ENCODE measurements around the gene CHST13.

CHST13 gene, protein sequence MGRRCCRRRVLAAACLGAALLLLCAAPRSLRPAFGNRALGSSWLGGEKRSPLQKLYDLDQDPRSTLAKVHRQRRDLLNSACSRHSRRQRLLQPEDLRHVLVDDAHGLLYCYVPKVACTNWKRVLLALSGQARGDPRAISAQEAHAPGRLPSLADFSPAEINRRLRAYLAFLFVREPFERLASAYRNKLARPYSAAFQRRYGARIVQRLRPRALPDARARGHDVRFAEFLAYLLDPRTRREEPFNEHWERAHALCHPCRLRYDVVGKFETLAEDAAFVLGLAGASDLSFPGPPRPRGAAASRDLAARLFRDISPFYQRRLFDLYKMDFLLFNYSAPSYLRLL

DNA sequence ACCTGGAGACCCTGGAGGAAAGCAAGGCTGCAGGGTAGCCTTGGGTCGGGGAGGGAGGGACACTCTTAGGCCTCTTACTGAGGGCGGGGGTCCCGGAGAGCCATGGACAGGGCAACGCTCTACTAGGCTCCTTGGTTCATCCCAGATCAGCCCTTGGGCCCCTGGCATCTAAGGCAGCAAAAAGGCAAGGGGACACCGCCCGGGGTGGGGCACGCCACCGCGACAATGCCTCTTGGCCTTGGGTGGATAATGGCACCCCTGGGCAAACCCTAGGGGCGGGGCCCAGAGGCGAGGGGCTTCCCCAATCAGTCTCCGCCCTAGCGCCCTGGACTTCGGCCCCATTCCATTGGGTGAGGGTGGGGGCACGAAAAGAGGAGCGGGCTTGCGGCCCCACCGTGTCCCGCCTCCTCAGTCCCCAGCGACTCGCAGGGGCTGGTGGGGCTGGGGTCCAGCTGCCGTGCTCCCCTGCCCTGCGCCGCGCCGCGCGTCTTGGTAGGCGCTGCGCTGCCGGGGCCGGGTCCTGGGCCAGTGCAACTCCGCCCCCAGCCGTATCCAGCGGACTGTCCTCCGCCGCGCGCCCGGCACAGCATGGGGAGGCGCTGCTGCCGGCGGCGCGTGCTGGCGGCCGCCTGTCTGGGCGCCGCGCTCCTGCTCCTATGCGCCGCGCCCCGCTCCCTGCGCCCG is at the start of gene CHST13:
CHST13 (plus strand) TSS at position 411 of the 684 bp plus-strand sequence; CDS start at position 589, 178 bp downstream.
- TF ChIP-seq, protein P1, sequence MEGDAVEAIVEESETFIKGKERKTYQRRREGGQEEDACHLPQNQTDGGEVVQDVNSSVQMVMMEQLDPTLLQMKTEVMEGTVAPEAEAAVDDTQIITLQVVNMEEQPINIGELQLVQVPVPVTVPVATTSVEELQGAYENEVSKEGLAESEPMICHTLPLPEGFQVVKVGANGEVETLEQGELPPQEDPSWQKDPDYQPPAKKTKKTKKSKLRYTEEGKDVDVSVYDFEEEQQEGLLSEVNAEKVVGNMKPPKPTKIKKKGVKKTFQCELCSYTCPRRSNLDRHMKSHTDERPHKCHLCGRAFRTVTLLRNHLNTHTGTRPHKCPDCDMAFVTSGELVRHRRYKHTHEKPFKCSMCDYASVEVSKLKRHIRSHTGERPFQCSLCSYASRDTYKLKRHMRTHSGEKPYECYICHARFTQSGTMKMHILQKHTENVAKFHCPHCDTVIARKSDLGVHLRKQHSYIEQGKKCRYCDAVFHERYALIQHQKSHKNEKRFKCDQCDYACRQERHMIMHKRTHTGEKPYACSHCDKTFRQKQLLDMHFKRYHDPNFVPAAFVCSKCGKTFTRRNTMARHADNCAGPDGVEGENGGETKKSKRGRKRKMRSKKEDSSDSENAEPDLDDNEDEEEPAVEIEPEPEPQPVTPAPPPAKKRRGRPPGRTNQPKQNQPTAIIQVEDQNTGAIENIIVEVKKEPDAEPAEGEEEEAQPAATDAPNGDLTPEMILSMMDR (IDR thresholded peaks at IDR 0.05; ENCODE audit: extremely low read depth, insufficient read depth, missing control alignments): no peak
- in situ Hi-C loops (cut with MboI; ENCODE audit: low pct_unique_long_range_greater_than_20kb, low sequenced_read_pairs, unreplicated experiment): no loop called here
- no peak for DNase-seq (ENCODE audit: low spot score)

GRCh38 chr3:126474498-126475412 is 49.2 kb upstream of the CHST13 start:
- peak; percentile 65 for DNase-seq (ENCODE audit: low spot score)
- TF ChIP-seq, protein P1 (IDR thresholded peaks at IDR 0.05; ENCODE audit: extremely low read depth, insufficient read depth, missing control alignments): no peak
- in situ Hi-C loops (cut with MboI; ENCODE audit: low pct_unique_long_range_greater_than_20kb, low sequenced_read_pairs, unreplicated experiment): no loop called here

GRCh38 chr3:126475413-126476114 is 48.4 kb upstream of the CHST13 start, which contains the start of gene ZXDC:
Gene ZXDC, minus strand, starts transcription at chr3:126475891. Its CDS starts 26 bp downstream, at chr3:126475865.
- peak; percentile 100 for DNase-seq (ENCODE audit: low spot score)
- in situ Hi-C loops (cut with MboI; ENCODE audit: low pct_unique_long_range_greater_than_20kb, low sequenced_read_pairs, unreplicated experiment): no loop called here

DNA sequence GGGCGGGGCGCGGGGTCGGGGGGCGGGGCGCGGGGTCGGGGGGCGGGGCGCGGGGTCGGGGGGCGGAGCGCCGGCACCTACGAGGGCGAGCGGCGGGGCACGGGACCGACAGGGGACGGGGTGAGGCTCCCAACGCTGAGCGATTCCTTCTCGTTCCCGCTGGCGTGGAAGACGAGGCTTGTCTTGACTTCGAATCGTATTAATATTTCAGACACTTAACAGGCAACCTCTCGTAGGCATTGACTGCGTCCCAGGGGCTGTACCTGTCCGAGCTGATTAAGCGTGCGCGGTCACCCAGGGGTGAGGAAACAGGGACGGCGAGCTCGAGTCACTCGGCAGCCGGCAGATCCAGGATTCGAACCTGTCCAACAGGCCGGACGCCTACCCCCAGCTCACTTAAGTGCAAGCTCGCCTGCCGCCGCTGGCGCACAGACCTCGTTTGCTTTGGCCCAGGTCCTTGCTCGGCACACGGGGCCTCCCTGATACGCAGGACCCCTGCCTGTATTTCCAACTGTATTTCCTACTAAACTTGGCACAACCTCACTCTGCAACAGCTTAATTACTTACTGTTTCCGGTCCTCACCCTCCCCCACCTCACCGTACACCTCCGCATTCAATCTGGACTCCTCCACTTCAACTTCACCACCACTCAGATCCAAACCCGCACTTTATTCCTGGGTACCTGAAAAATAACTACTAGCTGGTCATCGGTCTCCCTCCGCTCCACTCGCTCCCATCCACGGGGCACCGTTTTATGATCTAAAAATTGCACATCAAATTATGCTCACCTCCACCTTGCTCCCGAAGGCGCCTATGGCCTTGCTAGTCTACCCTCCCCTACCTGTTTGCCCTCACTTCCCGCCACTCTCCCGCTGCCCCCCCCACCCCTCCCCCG is 47.5 kb upstream of the CHST13 start:
- in situ Hi-C loops (cut with MboI; ENCODE audit: low pct_unique_long_range_greater_than_20kb, low sequenced_read_pairs, unreplicated experiment): no loop called here
- DNase-seq (ENCODE audit: low spot score): no peak
- TF ChIP-seq, protein P1 (IDR thresholded peaks at IDR 0.05; ENCODE audit: extremely low read depth, insufficient read depth, missing control alignments): no peak

More at GRCh38 chr3:126475413-126476114, 48.4 kb upstream of the CHST13 start, which contains the start of gene ZXDC:
- TF ChIP-seq, protein P1 (IDR thresholded peaks at IDR 0.05; ENCODE audit: extremely low read depth, insufficient read depth, missing control alignments): peak; percentile 78

DNA sequence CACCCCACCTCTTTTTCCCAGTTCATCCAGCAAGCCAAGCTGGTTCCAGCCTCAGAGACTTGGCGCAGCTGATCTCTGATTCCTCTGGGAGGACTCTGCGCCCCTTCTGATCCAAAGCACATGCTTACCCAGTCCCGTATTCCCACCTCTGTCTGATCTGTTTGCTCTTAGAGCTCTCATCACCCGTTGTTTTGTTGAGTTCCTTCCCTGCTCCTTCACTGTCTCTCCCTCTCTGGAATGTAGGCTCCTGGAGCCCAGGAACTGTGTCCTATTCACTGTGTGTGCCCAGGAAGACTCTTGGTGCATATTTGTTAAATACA is 46.9 kb upstream of the CHST13 start:
- TF ChIP-seq, protein P1 (IDR thresholded peaks at IDR 0.05; ENCODE audit: extremely low read depth, insufficient read depth, missing control alignments): no peak
- no peak for DNase-seq (ENCODE audit: low spot score)
- in situ Hi-C loops (cut with MboI; ENCODE audit: low pct_unique_long_range_greater_than_20kb, low sequenced_read_pairs, unreplicated experiment): no loop called here
